OCI-LY3 (cell line): ENCODE measurements around the gene MACF1.

Source experiments
- H2AFZ ChIP-seq: fragments of 200-600, 300-600 bp; shearing (Covaris generic); 2 replicates; pipeline ENCODE4 v1.6.0; 2014; ENCODE audit warnings: antibody characterized with exemption, low read depth, low read length
- H3K27ac ChIP-seq: fragments of 200-600, 300-600 bp; sonication (generic); 2 replicates; pipeline ENCODE4 v1.5.1; 2014; ENCODE audit warnings: mild to moderate bottlenecking, low read length, moderate library complexity, mixed read lengths
- H3K27me3 ChIP-seq: fragments of 200-600, 300-600 bp; sonication (generic); 2 replicates; pipeline ENCODE4 v1.6.1; 2014; ENCODE audit warnings: low read depth, low read length, mixed read lengths
- H3K36me3 ChIP-seq: fragments of 200-600, 300-600 bp; sonication (generic); replicated peaks from 2 replicates; pipeline ENCODE3; 2014; ENCODE audit warnings: low read depth, low read length, mixed read lengths
- H3K4me1 ChIP-seq: fragments of 300-600, 200-600 bp; sonication (generic); 2 replicates; pipeline ENCODE4 v1.6.1; 2014; ENCODE audit warnings: low read length, mixed read lengths
- H3K4me2 ChIP-seq: fragments of 200-600, 300-600 bp; sonication (generic); 2 replicates; pipeline ENCODE4 v1.6.1; 2014; ENCODE audit warnings: low read length, mixed read lengths
- H3K4me3 ChIP-seq: fragments of 300-600, 200-600 bp; sonication (generic); 2 replicates; pipeline ENCODE4 v1.5.1; 2014; ENCODE audit warnings: antibody characterized with exemption, mild to moderate bottlenecking, low read length, moderate library complexity
- H3K79me2 ChIP-seq: fragments of 300-600, 200-600 bp; shearing (Covaris generic); 2 replicates; pipeline ENCODE4 v1.6.1; 2014; ENCODE audit warnings: mild to moderate bottlenecking, low read length, mixed read lengths
- H3K9ac ChIP-seq: fragments of 300-600, 200-600 bp; shearing (Covaris generic); 2 replicates; pipeline ENCODE4 v1.6.0; 2014; ENCODE audit warnings: mild to moderate bottlenecking, low read length, moderate library complexity
- H3K9me3 ChIP-seq: fragments of 200-600, 300-600 bp; shearing (Covaris generic); 2 replicates; pipeline ENCODE4 v1.6.1; 2014; ENCODE audit warnings: low read length, mixed read lengths; ENCODE audit not compliant: insufficient read depth
- H4K20me1 ChIP-seq: fragments of 200-600, 300-600 bp; sonication (generic); 2 replicates; pipeline ENCODE4 v1.6.1; 2016; ENCODE audit warnings: low read length, mixed read lengths; ENCODE audit not compliant: insufficient read depth
- CTCF ChIP-seq: fragments of 200-600, 300-600 bp; sonication (generic); IDR thresholded peaks from 2 replicates; pipeline ENCODE4 v1.5.1; 2014; ENCODE audit warnings: antibody characterized with exemption, low read length, low read depth
- EZH2phosphoT487 ChIP-seq: fragments of 200-600 bp; shearing (Covaris generic); IDR thresholded peaks from 2 replicates; pipeline ENCODE4 v1.6.1; 2018; ENCODE audit warnings: antibody characterized with exemption, mixed run types, low read depth

The MACF1 gene

GRCh38 chr1:39317111-39317510 lies 112.6 kb downstream of the MACF1 start:
- Histone ChIP-seq H3K9ac (no peak overlapping the region), H2AFZ (no peak overlapping the region), H3K36me3 (peaks cover 17% of the 10 kb centered on the region), H3K27ac (no peak overlapping the region), H3K79me2 (no peaks in the 10 kb centered on the region), H3K4me3 (no peak overlapping the region), H3K4me1 (peaks cover 16% of the 10 kb centered on the region), H3K27me3 (no peaks in the 10 kb centered on the region), H3K4me2 (no peak overlapping the region), H4K20me1 (no peaks in the 10 kb centered on the region), H3K9me3 (no peaks in the 10 kb centered on the region)
- TF ChIP-seq CTCF (no peak), EZH2phosphoT487 (no peak)

GRCh38 chr1:39317910-39318633 lies 113.6 kb downstream of the MACF1 start:
- no peak overlapping the region for H3K4me3 ChIP-seq
- no peak for TF ChIP-seq CTCF
- TF ChIP-seq EZH2phosphoT487: no peak
- peaks cover 24% of the 10 kb centered on the region for H3K36me3 ChIP-seq
- H3K4me2 ChIP-seq: no peak overlapping the region
- H3K9me3 ChIP-seq: no peaks in the 10 kb centered on the region
- no peak overlapping the region for H2AFZ ChIP-seq
- H3K4me1 ChIP-seq: peaks cover 20% of the 10 kb centered on the region
- no peak overlapping the region for H3K9ac ChIP-seq
- no peaks in the 10 kb centered on the region for H4K20me1 ChIP-seq
- H3K79me2 ChIP-seq: no peaks in the 10 kb centered on the region
- H3K27ac ChIP-seq: no peak overlapping the region
- no peaks in the 10 kb centered on the region for H3K27me3 ChIP-seq

GRCh38 chr1:39321979-39322378 lies 117.5 kb downstream of the MACF1 start:
- Histone ChIP-seq H3K27ac (0 out of 2 replicates have a peak overlapping the region, but pooled peaks have one; percentile 28), H3K9ac (no peak overlapping the region), H3K27me3 (no peaks in the 10 kb centered on the region), H4K20me1 (no peaks in the 10 kb centered on the region), H3K4me2 (peak overlapping the region; percentile 35), H3K9me3 (no peaks in the 10 kb centered on the region), H3K4me1 (peaks cover 20% of the 10 kb centered on the region), H2AFZ (no peak overlapping the region), H3K4me3 (no peak overlapping the region), H3K36me3 (peaks cover 28% of the 10 kb centered on the region), H3K79me2 (no peaks in the 10 kb centered on the region)
- TF ChIP-seq CTCF (no peak), EZH2phosphoT487 (no peak)

- H3K27ac ChIP-seq: no peak overlapping the region
- no peaks in the 10 kb centered on the region for H3K79me2 ChIP-seq
- TF ChIP-seq EZH2phosphoT487 (no peak), CTCF (no peak)
- no peaks in the 10 kb centered on the region for H4K20me1 ChIP-seq
- no peak overlapping the region for H3K9ac ChIP-seq
- H3K36me3 ChIP-seq: peaks cover 32% of the 10 kb centered on the region
- H3K4me1 ChIP-seq: peaks cover 20% of the 10 kb centered on the region
- no peaks in the 10 kb centered on the region for H3K9me3 ChIP-seq
- no peak overlapping the region for H2AFZ ChIP-seq
- no peak overlapping the region for H3K4me3 ChIP-seq
- no peak overlapping the region for H3K4me2 ChIP-seq
- H3K27me3 ChIP-seq: no peaks in the 10 kb centered on the region
Observed at GRCh38 chr1:39322431-39322830, 117.9 kb downstream of the MACF1 start.
